GM18517 (cell line): ENCODE results near the gene KAT2B.
"Not testable (repeated sequence)": the region's sequence is repeated elsewhere in the genome, so short reads cannot be mapped to it uniquely, and the experiment has no call there.

Experiments
- ATAC-seq: cut with Tn5 transposase; IDR thresholded peaks from one replicate; pipeline ENCODE4 v1.9.1; 2021; ENCODE audit warnings: mild to moderate bottlenecking, moderate library complexity; ENCODE audit not compliant: unreplicated experiment

KAT2B gene

GRCh38 chr3:20039765-20040547, at the start of gene KAT2B:
Gene KAT2B, plus strand, starts transcription at chr3:20040446. Its CDS starts 32 bp downstream, at chr3:20040478.
- ATAC-seq = peak; percentile 56

- no peak for ATAC-seq
Measured at GRCh38 chr3:19994796-19995195, 45.5 kb upstream of the KAT2B start.

- no peak for ATAC-seq
Measured at GRCh38 chr3:19997502-19997901, 42.7 kb upstream of the KAT2B start.

GRCh38 chr3:20001932-20002331, 38.3 kb upstream of the KAT2B start:
- no peak for ATAC-seq

DNA sequence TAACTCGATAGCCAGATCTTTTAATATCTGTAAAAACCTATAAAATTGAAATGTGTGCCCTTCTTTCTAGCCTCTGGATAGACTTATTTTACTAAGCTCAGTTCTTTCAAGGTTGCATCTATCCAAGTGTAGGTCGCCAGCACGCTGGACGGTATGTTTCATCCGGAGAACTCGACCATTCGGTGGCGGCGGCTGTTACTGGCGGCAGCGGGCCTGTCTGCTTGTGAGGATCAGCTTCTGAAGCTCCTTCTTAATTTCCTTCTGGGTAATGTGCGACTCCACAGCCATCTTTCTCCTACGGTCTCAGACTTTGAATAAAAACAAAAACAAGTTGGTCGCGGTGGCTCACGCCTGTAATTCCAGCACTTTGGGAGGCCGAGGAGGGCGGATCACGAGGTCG, 32.3 kb upstream of the KAT2B start:
- ATAC-seq = no peak

GRCh38 chr3:20008646-20009045, 31.6 kb upstream of the KAT2B start:
- no peak for ATAC-seq

DNA sequence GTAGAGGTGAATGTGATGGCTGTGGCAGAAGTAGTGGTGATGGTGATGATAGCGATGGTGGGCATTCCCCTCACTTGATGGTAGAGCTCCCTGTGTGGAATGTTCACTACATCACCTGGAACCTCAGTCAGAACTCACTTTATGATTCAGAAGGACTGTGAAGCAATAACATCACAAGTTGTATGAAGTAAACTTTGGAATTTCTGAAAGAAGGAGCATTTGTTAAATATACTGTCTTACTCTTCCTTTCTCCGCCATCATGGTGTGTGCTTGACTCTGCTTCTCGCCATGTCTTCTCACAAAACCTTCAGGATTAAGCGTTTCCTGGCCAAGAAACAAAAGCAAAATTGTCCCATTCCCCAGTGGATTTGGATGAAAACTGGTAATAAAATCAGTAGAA, 28.1 kb upstream of the KAT2B start, which contains the start of gene PP2D1:
TSS of gene PP2D1 (minus strand) at position 101 of the 400 bp plus-strand sequence. CDS start 192 bp downstream, outside the sequence.
- no peak for ATAC-seq

GRCh38 chr3:20013396-20013795, 26.9 kb upstream of the KAT2B start:
- no peak for ATAC-seq

- ATAC-seq = no peak
Measured at GRCh38 chr3:20015525-20015924, 24.7 kb upstream of the KAT2B start.

GRCh38 chr3:20016076-20016475, 24.2 kb upstream of the KAT2B start:
- ATAC-seq = not testable (repeated sequence)

DNA sequence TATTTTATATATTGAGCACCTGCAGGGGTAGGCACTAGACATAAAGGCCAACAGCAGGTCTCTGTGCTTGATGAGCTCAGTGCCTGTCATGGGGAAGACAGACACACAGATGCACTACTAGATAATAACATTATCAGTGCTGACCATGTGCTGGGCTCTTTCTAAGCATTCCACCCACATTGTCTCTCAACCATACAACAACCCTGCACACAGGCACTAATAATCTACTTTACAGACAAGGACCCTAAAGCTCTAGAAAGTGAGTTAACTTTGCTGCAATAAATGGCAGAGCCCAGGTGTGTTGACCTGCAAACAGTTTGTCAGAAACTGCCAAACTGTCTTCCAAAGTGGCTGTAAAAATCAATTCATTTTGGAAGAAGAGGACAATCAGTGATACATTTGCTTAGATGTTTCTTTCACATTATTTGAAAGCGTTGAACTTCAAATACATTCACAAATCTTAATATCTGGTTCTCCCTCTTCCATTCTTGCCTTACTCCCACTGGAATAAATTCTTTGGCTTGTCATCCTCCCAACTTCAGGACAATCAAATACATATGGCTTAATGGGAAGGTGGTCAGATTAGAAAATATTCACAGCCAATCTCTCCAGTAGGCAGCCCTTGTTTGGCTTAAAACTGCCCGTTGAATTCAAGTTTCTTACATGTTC, 17.2 kb upstream of the KAT2B start:
- no peak for ATAC-seq

GRCh38 chr3:20023623-20024405, 16.4 kb upstream of the KAT2B start:
- no peak for ATAC-seq

GRCh38 chr3:20027136-20027535, 13.1 kb upstream of the KAT2B start:
- ATAC-seq = no peak

DNA sequence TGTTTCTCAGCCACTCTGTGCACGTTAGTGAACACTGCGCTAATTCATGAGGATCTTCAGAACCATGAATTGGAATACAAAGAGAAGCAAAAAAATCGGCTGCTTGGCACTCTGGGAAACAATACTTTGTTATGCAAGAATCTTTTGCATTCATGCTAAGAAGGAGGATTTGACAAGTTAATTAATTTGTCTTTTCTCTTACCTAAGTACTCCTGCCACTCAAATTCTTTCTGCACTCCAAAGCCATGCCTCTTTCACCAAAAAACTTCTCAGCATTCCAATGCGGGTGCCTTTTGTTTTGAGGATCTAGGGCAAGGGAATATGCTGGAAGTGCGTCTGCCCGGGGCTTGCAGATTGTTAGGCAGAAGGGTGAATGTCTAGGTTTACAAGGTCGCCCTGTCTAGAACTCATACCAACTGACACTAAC, 11.3 kb upstream of the KAT2B start:
- no peak for ATAC-seq

GRCh38 chr3:20031939-20032338, 8.3 kb upstream of the KAT2B start:
- ATAC-seq = not testable (repeated sequence)

DNA sequence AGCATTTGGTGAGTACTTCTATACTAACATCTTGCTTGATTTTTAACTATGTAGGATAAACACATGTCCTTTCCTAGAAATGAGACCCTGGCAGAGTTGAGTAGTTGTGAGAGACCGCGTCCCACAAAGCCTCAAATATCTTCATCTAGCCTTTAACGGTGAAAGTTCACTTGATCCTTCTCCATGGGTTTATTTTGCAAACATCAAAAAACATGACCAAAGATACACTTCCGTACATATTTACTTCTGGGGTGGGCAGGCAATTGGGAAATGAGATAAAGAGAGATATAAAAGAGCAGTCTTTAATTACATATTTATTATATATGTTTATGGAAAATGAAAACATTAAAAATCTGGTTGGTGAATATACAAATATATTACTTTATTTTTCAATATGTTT, 5.2 kb upstream of the KAT2B start:
- no peak for ATAC-seq

- ATAC-seq = no peak
Measured at GRCh38 chr3:20037255-20037996, 2.8 kb upstream of the KAT2B start.

GRCh38 chr3:20038699-20039465, 1.4 kb upstream of the KAT2B start:
- ATAC-seq = no peak

GRCh38 chr3:20039466-20039764, 831 bp upstream of the KAT2B start:
- ATAC-seq = no peak

DNA sequence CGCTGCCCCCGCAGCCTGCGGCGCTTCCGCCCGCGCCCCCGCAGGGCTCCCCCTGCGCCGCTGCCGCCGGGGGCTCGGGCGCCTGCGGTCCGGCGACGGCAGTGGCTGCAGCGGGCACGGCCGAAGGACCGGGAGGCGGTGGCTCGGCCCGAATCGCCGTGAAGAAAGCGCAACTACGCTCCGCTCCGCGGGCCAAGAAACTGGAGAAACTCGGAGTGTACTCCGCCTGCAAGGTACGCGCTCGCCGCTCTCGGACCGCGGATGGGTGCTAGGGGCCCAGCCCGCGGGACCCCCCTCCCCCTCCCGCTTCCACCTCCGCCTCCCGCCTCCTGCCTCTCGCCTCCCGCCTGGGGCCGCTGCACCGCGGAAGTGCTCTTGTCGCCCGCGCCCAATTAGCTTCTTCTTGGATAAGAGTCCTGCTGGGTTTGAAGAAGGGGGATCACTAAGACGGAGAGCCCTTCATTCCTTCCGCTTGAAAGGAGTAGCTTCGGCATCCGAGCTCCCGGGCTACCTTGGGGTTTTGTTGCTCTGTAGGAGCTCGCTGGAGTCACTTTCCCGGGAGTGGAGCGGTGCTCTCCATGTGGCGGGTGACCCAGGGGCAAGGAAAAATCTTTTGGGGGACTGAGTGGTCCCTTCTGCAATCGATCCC, 426 bp downstream of the KAT2B start:
- ATAC-seq = peak; percentile 39
